ENCODE measurements around the gene CTCFL. TPM values are rescaled to one million over a fixed set of nuclear protein-coding genes. Genes with fewer than 3 reads are reported as not detected.

The CTCFL gene, protein sequence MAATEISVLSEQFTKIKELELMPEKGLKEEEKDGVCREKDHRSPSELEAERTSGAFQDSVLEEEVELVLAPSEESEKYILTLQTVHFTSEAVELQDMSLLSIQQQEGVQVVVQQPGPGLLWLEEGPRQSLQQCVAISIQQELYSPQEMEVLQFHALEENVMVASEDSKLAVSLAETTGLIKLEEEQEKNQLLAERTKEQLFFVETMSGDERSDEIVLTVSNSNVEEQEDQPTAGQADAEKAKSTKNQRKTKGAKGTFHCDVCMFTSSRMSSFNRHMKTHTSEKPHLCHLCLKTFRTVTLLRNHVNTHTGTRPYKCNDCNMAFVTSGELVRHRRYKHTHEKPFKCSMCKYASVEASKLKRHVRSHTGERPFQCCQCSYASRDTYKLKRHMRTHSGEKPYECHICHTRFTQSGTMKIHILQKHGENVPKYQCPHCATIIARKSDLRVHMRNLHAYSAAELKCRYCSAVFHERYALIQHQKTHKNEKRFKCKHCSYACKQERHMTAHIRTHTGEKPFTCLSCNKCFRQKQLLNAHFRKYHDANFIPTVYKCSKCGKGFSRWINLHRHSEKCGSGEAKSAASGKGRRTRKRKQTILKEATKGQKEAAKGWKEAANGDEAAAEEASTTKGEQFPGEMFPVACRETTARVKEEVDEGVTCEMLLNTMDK
- total RNA-seq, result not detected
- long read RNA-seq, result 0 reads

DNA sequence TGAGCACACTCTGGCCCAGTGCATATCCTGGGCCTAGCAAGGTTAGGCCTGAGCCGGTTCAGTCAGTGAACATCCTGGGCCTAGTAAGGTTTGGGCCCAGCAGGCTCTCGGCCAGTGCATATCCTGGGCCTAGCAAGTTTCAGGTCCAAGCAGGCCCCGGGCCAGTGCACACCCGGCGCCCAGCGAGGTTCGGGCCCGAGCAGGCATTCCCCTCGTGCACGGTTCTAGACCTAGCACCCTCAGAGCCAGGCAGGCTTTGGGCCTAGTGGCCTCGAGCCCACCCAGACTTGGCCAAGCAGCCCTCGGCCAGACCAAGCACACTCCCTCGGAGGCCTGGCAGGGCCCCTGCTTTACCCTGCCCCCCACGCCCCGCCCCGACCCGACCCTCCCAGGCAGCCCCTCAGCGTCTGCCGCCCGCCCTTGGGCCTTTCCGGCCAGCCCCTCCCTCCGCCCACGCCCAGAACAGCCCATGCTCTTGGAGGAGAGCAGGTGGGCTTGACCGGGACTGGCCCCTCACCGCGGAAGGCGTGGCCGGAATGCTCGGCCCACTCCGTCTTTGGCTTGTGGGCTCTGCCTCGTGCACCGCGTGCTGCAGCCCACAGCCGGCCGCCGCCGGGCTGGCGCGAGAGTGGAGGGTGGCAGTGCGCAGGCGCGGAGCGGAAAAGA, at the start of gene CTCFL:
Gene CTCFL (minus strand): TSS at position 630 of the 666 bp plus-strand sequence. CDS start 935 bp downstream, outside the sequence.
- Histone ChIP-seq H3K4me1 (no peaks in the 10 kb centered on the region), H3K4me3 (no peak within 1 kb of the TSS), H3K27ac (replicated peaks) (no peak within 1 kb of the TSS), H3K36me3 (no peaks in the 10 kb centered on the region), H3K27me3 (ENCODE audit: low read depth) (peaks cover 17% of the 10 kb centered on the region), H3K9me3 (replicated peaks) (no peaks in the 10 kb centered on the region)
- intact Hi-C loops (cut with micrococcal nuclease), result no loop called here
- no peak for DNase-seq
- TF ChIP-seq, protein P1, sequence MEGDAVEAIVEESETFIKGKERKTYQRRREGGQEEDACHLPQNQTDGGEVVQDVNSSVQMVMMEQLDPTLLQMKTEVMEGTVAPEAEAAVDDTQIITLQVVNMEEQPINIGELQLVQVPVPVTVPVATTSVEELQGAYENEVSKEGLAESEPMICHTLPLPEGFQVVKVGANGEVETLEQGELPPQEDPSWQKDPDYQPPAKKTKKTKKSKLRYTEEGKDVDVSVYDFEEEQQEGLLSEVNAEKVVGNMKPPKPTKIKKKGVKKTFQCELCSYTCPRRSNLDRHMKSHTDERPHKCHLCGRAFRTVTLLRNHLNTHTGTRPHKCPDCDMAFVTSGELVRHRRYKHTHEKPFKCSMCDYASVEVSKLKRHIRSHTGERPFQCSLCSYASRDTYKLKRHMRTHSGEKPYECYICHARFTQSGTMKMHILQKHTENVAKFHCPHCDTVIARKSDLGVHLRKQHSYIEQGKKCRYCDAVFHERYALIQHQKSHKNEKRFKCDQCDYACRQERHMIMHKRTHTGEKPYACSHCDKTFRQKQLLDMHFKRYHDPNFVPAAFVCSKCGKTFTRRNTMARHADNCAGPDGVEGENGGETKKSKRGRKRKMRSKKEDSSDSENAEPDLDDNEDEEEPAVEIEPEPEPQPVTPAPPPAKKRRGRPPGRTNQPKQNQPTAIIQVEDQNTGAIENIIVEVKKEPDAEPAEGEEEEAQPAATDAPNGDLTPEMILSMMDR (IDR thresholded peaks at IDR 0.05; ENCODE audit: borderline replicate concordance), result no peak

DNA sequence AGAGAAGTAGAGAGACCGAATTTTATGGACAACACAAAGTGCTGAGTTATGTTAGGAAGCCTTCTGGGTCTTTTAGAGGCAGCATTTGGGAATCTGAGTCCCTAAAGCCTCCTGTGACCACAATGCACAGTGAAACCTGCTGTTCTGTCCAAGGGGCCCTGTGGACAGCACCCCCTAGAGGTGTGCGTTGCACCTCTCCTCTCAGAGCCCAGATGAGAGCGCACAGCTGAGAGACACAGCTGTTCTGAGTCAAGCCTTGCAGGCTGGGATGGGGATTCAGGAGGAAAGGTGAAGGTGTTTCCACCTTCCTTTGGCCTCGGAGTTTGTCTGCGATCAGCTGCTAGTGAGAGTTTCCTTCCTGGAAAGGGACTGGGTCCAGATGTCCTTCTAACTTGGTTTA, 49.0 kb upstream of the CTCFL start:
- intact Hi-C loops (cut with micrococcal nuclease), result no loop called here
- H3K27me3 ChIP-seq (ENCODE audit: low read depth), result peaks cover 96% of the 10 kb centered on the region
- no peak overlapping the region for H3K27ac ChIP-seq (replicated peaks)
- TF ChIP-seq, protein P1 (IDR thresholded peaks at IDR 0.05; ENCODE audit: borderline replicate concordance), result no peak
- no peaks in the 10 kb centered on the region for H3K4me1 ChIP-seq
- DNase-seq, result no peak
- H3K36me3 ChIP-seq, result no peaks in the 10 kb centered on the region
- no peaks in the 10 kb centered on the region for H3K9me3 ChIP-seq (replicated peaks)
- H3K4me3 ChIP-seq, result no peak overlapping the region

DNA sequence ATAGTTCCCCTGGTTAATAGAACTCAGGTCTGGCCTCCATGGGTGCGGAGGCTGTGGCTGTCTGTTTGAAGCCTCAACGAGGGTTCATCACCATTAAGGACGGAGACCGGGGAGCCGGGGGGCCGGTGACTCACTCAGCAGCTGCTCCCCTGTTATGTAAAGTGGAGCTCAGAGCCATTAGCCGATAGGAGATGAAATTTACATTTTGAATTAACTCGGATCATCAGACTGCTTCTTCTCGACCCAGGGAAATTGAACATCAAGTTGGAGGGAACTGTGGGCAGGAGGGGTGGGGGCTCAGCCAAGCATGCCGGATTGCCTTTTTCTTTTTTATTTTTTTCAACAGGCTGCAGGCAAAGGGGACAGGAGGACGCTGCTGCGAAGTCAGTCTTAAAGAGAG, 48.3 kb upstream of the CTCFL start:
- DNase-seq, result no peak
- intact Hi-C loops (cut with micrococcal nuclease), result no loop called here
- H3K4me1 ChIP-seq, result no peaks in the 10 kb centered on the region
- no peak overlapping the region for H3K4me3 ChIP-seq
- H3K9me3 ChIP-seq (replicated peaks), result no peaks in the 10 kb centered on the region
- TF ChIP-seq, protein P1 (IDR thresholded peaks at IDR 0.05; ENCODE audit: borderline replicate concordance), result no peak
- peaks cover 95% of the 10 kb centered on the region for H3K27me3 ChIP-seq (ENCODE audit: low read depth)
- no peak overlapping the region for H3K27ac ChIP-seq (replicated peaks)
- no peaks in the 10 kb centered on the region for H3K36me3 ChIP-seq

DNA sequence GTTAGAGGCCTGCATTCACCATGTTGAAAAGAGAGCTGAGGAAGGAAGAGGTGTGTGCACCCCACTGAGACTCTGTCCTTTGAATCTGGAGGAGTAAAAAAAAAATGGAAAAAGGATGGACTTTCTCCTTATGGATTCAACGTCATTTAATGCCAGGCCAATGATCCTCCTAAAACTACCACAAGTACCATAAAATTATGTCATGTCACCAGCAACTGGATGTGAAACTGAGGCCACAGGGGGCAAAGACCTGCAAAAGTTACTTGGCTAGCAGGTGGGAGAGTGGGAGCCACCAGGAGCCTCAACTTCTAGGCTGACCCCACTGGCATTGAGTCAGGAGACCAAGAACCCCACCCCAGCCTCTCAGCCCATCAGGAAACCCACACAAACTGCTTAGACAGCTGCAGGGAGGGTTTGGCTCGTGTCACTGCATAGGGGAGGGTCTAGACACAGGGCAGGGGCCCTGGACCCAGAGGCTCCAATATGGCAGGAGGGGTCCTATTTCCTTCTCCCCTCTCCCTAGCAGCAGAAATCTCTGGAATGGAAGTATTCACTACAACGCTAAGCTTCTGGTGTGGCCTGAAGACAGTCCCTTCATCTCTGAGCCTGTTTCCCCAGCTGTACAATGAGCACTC, 47.0 kb upstream of the CTCFL start:
- Histone ChIP-seq H3K9me3 (replicated peaks) (no peaks in the 10 kb centered on the region), H3K36me3 (no peaks in the 10 kb centered on the region), H3K4me3 (no peak overlapping the region), H3K27me3 (ENCODE audit: low read depth) (peaks cover 94% of the 10 kb centered on the region), H3K4me1 (no peaks in the 10 kb centered on the region), H3K27ac (replicated peaks) (no peak overlapping the region)
- DNase-seq, result no peak
- TF ChIP-seq, protein P1 (IDR thresholded peaks at IDR 0.05; ENCODE audit: borderline replicate concordance), result no peak
- intact Hi-C loops (cut with micrococcal nuclease), result no loop called here

DNA sequence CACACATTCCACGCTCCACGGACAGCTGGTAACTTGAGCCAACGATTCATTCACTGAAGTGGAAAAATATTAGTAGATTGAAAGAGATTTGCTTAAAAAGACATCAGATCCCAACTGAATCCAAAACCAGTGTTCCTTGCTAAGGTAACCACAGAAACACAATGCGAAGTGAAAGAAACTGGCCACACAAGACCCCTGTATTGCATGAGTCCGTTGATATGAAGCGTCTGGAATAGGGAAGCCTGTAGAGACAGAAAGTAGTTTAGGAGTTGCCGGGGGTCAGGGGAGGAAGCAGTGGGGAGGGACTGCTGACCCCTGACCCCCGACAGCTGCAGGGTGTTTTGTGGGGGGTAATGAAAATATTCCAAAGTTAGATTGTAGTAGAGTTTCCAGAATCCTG, 46.0 kb upstream of the CTCFL start:
- Histone ChIP-seq H3K27me3 (ENCODE audit: low read depth) (peaks cover 92% of the 10 kb centered on the region), H3K9me3 (replicated peaks) (no peaks in the 10 kb centered on the region), H3K36me3 (no peaks in the 10 kb centered on the region), H3K4me3 (no peak overlapping the region), H3K27ac (replicated peaks) (no peak overlapping the region), H3K4me1 (no peaks in the 10 kb centered on the region)
- TF ChIP-seq, protein P1 (IDR thresholded peaks at IDR 0.05; ENCODE audit: borderline replicate concordance), result no peak
- no peak for DNase-seq
- intact Hi-C loops (cut with micrococcal nuclease), result no loop called here
